Small intestine (tissue), 7 donors: ENCODE results near the gene LSM14B. TPM values are rescaled to one million over a fixed set of nuclear protein-coding genes. Genes with fewer than 3 reads are reported as not detected.
A peak's percentile ranks its signal among the peaks of the same experiment; 100 is the strongest.

ENCODE experiments used
- DNase-seq, 2 donors: peaks; one replicate each; pipeline versions ENCODE4 v3.0.0 to v3.0.0-alpha.2; 2013
- FAIRE-seq: peaks from 2 replicates; lab custom pipeline; 2012; peaks lifted over from hg19 to GRCh38; lab: Jason Lieb, UNC
- H3K27ac ChIP-seq, 3 donors: one replicate each; pipeline ENCODE4 v1.5.1; 2013; ENCODE audit warnings: low read length in 2 of 3, mild to moderate bottlenecking in 2 of 3, control low read depth in 1 of 3, inconsistent platforms in 1 of 3, low read depth in 1 of 3, moderate library complexity in 1 of 3
- H3K27me3 ChIP-seq, 3 donors: one replicate each; pipeline ENCODE4 v1.6.1; 2013; ENCODE audit warnings: low read length in 3 of 3, inconsistent platforms in 1 of 3; ENCODE audit not compliant: control insufficient read depth in 3 of 3, insufficient read depth in 3 of 3
- H3K36me3 ChIP-seq, 3 donors: one replicate each; pipeline ENCODE4 v1.6.1; 2013; ENCODE audit warnings: low read length in 3 of 3, inconsistent platforms in 1 of 3, low read depth in 1 of 3, mild to moderate bottlenecking in 1 of 3, moderate library complexity in 1 of 3; ENCODE audit not compliant: control insufficient read depth in 3 of 3, insufficient read depth in 2 of 3
- H3K4me1 ChIP-seq, 3 donors: one replicate each; pipeline ENCODE4 v1.6.1; 2013; ENCODE audit warnings: low read length in 2 of 3, inconsistent platforms in 1 of 3, low read depth in 1 of 3, mild to moderate bottlenecking in 1 of 3, moderate library complexity in 1 of 3; ENCODE audit not compliant: control insufficient read depth in 3 of 3, insufficient read depth in 2 of 3
- H3K4me3 ChIP-seq, 3 donors: one replicate each; pipeline ENCODE4 v1.5.1; 2013; ENCODE audit warnings: low read length in 3 of 3, control low read depth in 1 of 3, inconsistent platforms in 1 of 3, low read depth in 1 of 3, mild to moderate bottlenecking in 1 of 3, moderate library complexity in 1 of 3
- H3K9me3 ChIP-seq, 2 donors: one replicate each; pipeline ENCODE4 v1.6.1; 2013; ENCODE audit warnings: low read depth in 1 of 2, low read length in 1 of 2; ENCODE audit not compliant: control insufficient read depth in 2 of 2, insufficient read depth in 1 of 2
- WGBS, 3 donors: extraction: QIAGEN DNeasy Blood & Tissue Kit; methylation state at CpG; one replicate each; pipeline ENCODE4 v1.1.7; 2013; 5-methylcytosine and 5-hydroxymethylcytosine counted together
- polyA plus RNA-seq, 4 donors: library from polyadenylated mRNA; stranded (reverse) in 3 of 4; unstranded in 1 of 4; fragments of 200-250 nt in 3 of 4; fragments of 120-200 nt in 1 of 4; gene quantifications; one replicate each; pipeline versions ENCODE4 v1.2.1 to v1.2.3, GENCODE V29; 2013
- donor health status: healthy with polysubstance abuse.
- donor health status: control.
- donor health status: control.
- donor health status: Bipolar disorder and iron deficiency.
- donor health status: healthy.

Gene LSM14B
- polyA plus RNA-seq, 4 donors, result 11.9 to 47.0 (median 18.2) TPM

DNA sequence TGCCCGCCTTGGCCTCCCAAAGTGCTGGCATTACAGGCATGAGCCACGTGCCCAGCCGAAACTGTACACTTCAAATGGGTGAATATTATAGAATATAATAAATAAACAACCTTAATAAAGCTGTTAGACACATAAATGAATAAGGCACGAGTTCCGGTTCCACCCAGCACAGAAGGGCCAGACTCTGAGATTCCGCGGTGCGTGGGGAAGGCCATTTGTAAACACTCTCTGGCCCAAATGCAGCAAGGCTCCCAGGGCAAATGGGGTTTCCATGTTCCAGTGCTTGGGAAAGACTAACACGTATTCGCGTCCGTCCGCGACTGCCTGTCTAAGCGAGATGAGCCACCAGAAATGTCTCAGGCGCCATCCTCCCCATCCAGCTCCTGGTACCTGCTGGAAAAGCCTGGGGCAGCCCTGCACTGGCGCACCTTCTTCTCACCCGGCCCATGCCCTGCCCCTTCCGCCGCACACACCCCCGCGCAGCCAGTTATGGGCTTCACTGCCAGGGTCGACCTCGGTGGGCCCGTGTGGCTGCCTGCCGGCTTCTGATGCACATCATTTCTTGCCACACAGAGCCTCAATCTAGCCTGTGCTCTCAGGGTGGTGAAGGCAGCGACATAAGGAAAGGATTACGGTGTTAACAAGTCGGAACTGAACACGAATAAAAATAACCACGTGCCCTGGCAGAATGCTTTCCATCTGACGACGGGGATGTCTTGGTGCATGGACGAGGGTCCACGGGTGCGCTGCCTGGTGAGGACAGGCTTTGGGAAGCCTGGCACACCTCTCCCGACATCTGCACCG is 5.5 kb upstream of the LSM14B start:
- H3K4me3 ChIP-seq, result no peak overlapping the region
- FAIRE-seq (no peak), DNase-seq (no peak)
- no peak overlapping the region for H3K27ac ChIP-seq
- peaks cover 3 to 28% (median 3%) of the 10 kb centered on the region in 3 donors for H3K4me1 ChIP-seq
- H3K27me3 ChIP-seq, result peaks cover 0 to 2% (median 0%) of the 10 kb centered on the region in 3 donors
- no peaks in the 10 kb centered on the region for H3K36me3 ChIP-seq
- peaks cover 3 to 11% of the 10 kb centered on the region in 2 donors for H3K9me3 ChIP-seq
- WGBS, 3 donors, result 85 to 90% (median 87%) methylated on average over 38 of the region's 38 CpGs

DNA sequence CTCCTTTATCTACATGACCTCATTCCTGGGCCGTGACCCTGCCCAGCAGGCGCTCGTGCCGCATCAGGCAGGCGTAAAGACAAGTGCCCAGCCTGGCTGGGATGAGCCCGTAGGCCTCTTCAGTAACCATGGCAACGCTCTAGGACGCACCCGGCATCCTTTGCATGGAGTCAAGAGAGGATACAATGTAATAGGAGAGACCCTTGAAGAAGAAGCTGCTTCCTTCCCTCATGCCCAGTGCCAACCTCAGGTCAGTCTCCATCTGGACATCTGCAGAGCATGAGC is 5.0 kb upstream of the LSM14B start:
- H3K9me3 ChIP-seq, result peaks cover 0 to 6% of the 10 kb centered on the region in 2 donors
- FAIRE-seq, result no peak
- H3K4me3 ChIP-seq, result no peak overlapping the region
- WGBS, 3 donors, result 30 to 61% (median 54%) methylated on average over 9 of the region's 9 CpGs
- no peaks in the 10 kb centered on the region for H3K36me3 ChIP-seq
- no peaks in the 10 kb centered on the region for H3K27me3 ChIP-seq
- peaks cover 3 to 28% (median 3%) of the 10 kb centered on the region in 3 donors for H3K4me1 ChIP-seq
- H3K27ac ChIP-seq, result no peak overlapping the region
- no peak for DNase-seq

DNA sequence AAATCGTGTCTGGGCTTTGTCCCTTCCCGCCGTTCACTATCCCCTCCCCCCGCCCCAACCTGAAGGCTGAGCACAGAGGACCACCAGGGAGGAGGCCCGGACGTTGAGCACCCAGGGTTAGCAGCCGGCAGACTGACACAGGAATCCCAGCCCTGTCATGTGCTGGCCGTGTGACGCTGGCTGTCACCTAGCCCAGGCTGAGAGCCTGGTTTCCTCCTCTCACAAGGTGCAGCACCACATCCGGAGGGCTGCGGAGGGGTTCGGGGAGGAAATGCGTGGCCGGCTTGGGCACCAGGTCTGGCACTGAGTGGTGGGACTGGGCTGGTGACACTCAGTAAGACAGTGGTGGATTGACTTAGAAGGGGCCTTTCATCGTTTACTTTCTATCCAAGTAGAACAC is 4.6 kb upstream of the LSM14B start:
- FAIRE-seq (no peak), DNase-seq (peak; percentile 22 to 58)
- no peak overlapping the region for H3K4me3 ChIP-seq
- H3K27ac ChIP-seq, result no peak overlapping the region
- 28 to 55% (median 53%) methylated on average over 12 to 15 of the region's 15 CpGs for WGBS, 3 donors
- peaks cover 0 to 4% of the 10 kb centered on the region in 2 donors for H3K9me3 ChIP-seq
- H3K4me1 ChIP-seq, result peaks cover 3 to 28% (median 3%) of the 10 kb centered on the region in 3 donors
- H3K36me3 ChIP-seq, result no peaks in the 10 kb centered on the region
- no peaks in the 10 kb centered on the region for H3K27me3 ChIP-seq

DNA sequence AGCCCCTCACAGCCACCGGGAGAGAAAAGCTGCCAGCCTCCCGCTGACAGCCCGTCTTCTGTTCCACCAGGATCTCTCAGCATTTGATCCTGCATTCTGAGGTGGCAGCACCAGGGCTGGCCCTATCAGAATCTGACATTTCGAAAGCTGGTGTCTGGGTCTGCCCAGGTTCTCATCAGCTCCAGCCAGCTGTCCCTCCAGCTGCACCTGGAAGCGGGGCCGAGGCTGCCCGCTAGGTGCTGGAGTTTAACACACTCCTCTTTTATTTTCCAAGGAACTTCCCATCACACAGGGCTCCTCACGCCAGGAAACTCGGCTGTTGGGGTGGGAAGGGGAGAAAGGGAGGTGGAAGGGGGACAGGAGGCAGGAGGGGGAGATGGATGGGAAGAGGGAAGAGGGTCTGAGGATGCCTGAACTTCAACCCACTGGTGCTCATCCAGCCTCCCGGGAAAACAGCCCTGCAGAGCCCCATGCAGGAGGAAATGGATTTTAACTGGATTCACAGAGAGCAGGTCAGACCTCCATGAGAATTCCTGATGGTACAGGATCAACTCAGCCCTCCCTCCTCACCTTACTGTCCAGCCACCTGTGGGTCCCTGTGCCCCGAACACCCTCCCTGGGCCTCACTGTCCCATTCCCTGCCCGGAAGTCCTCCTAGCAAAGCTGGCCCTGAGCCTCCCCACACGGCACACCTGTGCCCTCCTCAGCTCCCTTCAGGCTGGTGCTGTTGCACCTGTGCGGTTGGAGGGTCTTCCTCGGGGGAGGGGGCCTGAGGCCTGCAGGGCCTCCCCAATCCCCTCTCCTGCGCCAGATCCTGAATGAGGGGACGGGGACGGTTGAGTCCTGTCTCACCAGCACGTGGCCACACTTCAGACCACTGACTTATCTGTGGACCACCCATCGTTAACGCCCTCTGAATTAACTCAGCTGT is 3.9 kb upstream of the LSM14B start:
- FAIRE-seq, result no peak
- DNase-seq, result peak in 1 of 2 donors; percentile 8
- 47 to 63% (median 62%) methylated on average over 20 to 21 of the region's 21 CpGs for WGBS, 3 donors
- Histone ChIP-seq H3K36me3 (no peaks in the 10 kb centered on the region), H3K4me1 (peaks cover 3 to 30% (median 3%) of the 10 kb centered on the region in 3 donors), H3K27ac (no peak overlapping the region), H3K4me3 (no peak overlapping the region), H3K9me3 (no peaks in the 10 kb centered on the region), H3K27me3 (no peaks in the 10 kb centered on the region)

DNA sequence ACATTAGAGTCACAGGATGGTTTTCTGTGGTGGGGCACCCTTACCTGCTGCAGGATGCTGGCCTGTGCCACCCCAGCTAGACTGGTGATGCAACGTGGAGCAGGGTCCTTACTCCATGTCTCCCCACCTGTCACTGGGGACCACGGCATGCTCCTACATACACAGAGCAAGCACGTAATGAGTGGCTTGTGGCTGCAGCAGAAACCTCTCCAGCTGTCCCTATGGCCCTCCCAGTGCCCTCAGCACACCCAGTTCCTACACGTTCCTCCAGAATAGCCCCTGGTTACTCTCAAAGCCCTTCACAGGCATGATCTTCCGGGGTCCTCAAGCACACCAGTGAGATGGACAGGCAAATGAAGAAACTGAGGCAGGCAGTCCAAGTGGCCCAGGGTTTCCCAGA is 3.2 kb upstream of the LSM14B start:
- Histone ChIP-seq H3K4me3 (no peak overlapping the region), H3K36me3 (peaks cover 0 to 3% (median 0%) of the 10 kb centered on the region in 3 donors), H3K27me3 (no peaks in the 10 kb centered on the region), H3K27ac (peak overlapping the region in 2 of 3 donors; percentile 59 to 80), H3K9me3 (no peaks in the 10 kb centered on the region), H3K4me1 (peaks cover 3 to 37% (median 10%) of the 10 kb centered on the region in 3 donors)
- FAIRE-seq (no peak), DNase-seq (peak in 1 of 2 donors; percentile 8)
- whole genome bisulfite sequencing, 3 donors, result 60 to 75% (median 63%) methylated on average over 5 of the region's 5 CpGs

DNA sequence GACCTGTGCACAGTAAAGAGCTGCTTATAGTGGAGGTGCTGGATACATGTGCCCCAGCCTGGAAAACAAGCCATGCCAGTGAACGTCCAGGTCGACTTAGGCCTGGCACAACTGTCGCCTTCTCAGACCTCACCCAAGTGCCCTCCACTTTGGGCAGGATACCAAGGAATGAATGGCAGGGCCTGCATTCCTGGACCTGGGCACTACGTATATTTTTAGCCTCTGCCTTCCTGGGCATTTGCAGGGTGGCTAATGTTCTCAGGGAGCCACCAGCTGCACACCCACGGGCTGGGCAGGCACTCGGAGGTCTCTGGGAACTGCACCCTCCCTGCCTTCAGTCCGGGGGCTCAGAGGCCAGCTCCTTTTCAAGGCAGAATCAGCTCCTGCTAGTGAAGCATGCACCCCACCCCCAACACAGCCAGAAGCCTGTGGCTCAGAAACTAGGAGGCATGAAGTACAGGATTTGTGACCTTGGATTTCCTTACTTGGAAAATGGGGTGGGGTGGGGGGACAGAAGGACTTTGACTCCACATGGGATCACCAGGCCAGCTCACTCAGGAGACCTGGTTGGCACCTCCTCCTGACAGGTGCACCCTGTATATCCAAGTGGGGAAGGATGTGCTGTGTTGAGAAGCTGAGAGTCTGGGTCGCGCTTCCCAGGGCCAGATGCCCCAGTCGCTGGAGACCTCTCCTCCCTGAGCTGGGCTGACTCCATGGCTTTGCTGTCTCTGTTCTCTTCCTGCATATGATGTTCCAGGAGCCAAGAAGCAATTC is 2.5 kb upstream of the LSM14B start:
- Histone ChIP-seq H3K27ac (peak overlapping the region; percentile 56 to 98 (median 80)), H3K27me3 (no peaks in the 10 kb centered on the region), H3K36me3 (peaks cover 0 to 9% (median 0%) of the 10 kb centered on the region in 3 donors), H3K4me3 (no peak overlapping the region), H3K9me3 (no peaks in the 10 kb centered on the region), H3K4me1 (peaks cover 3 to 38% (median 10%) of the 10 kb centered on the region in 3 donors)
- DNase-seq (peak; percentile 89 to 91), FAIRE-seq (no peak)
- 15 to 51% (median 25%) methylated on average over 10 of the region's 10 CpGs for WGBS, 3 donors

DNA sequence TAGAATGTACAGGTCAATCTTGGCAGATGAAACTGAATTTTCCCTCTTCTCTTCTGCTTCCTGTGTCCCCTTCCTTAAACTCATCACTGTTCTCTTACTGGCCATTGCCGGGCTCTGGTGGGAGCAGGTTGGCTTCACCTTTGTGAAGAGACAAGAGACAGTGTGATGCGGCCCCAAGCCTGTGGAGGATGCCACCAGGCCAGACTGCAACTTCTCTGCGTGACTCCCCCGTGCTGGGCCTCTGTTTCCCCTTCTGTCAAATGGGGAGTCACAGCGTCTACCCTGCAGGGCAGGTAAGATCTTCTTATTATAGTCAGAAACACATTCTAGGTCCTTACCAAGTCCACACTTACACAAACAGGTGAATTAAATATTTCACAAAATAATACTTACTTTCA is 1.9 kb upstream of the LSM14B start:
- Histone ChIP-seq H3K36me3 (peaks cover 0 to 14% (median 0%) of the 10 kb centered on the region in 3 donors), H3K4me3 (no peak overlapping the region), H3K4me1 (peaks cover 3 to 38% (median 10%) of the 10 kb centered on the region in 3 donors), H3K9me3 (no peaks in the 10 kb centered on the region), H3K27me3 (no peaks in the 10 kb centered on the region), H3K27ac (peak overlapping the region; percentile 5 to 98 (median 80))
- WGBS, 3 donors, result 25 to 76% (median 55%) methylated on average over 5 of the region's 5 CpGs
- DNase-seq, result no peak
- FAIRE-seq, result no peak
